ENCODE data around the gene HIP1R. TPM values are rescaled to one million over a fixed set of nuclear protein-coding genes. Genes with fewer than 3 reads are reported as not detected.

HIP1R gene
- polyA plus RNA-seq, 1 experiment, result 12.8 TPM

GRCh38 chr12:122855071-122855829 lies 20.0 kb downstream of the HIP1R start:
- no peak overlapping the region for H3K4me3 ChIP-seq (ENCODE audit: low read depth, low read length)
- H3K36me3 ChIP-seq (ENCODE audit: control insufficient read depth, insufficient read depth, low read length), result peaks cover 2% of the 10 kb centered on the region; the same call in 1 of the 2 replicates
- TF ChIP-seq CTCF (IDR thresholded peaks at IDR 0.05; ENCODE audit: insufficient read depth, low read depth, low read length), result no peak
- DNase-seq (ENCODE audit: low read depth), result no peak
- ChIA-PET CTCF (interaction anchor here (1.7 to 11.1 kb wide), 3 partner anchors 13 to 97 kb away, joined by 4 to 275 read pairs (median 7); no protein-coding TSS in a partner anchor), POLR2A (no interaction called here)
- H3K27me3 ChIP-seq (ENCODE audit: control insufficient read depth, insufficient read depth, low read length), result no peaks in the 10 kb centered on the region

GRCh38 chr12:122855928-122856831 lies 20.9 kb downstream of the HIP1R start:
- ChIA-PET CTCF (interaction anchor here (1.7 to 11.1 kb wide), 3 partner anchors 14 to 96 kb away, joined by 4 to 275 read pairs (median 7); no protein-coding TSS in a partner anchor), POLR2A (no interaction called here)
- H3K27me3 ChIP-seq (ENCODE audit: control insufficient read depth, insufficient read depth, low read length), result no peaks in the 10 kb centered on the region
- TF ChIP-seq CTCF (IDR thresholded peaks at IDR 0.05; ENCODE audit: insufficient read depth, low read depth, low read length), result no peak
- H3K36me3 ChIP-seq (ENCODE audit: control insufficient read depth, insufficient read depth, low read length), result peaks cover 2% of the 10 kb centered on the region; the same call in 1 of the 2 replicates
- no peak for DNase-seq (ENCODE audit: low read depth)
- no peak overlapping the region for H3K4me3 ChIP-seq (ENCODE audit: low read depth, low read length)

- ChIA-PET POLR2A (no interaction called here), CTCF (interaction anchor here (1.4 to 11.1 kb wide), 3 partner anchors 15 to 95 kb away, joined by 5 to 275 read pairs (median 7); no protein-coding TSS in a partner anchor)
- TF ChIP-seq CTCF (IDR thresholded peaks at IDR 0.05; ENCODE audit: insufficient read depth, low read depth, low read length), result no peak
- Histone ChIP-seq H3K4me3 (ENCODE audit: low read depth, low read length) (no peak overlapping the region), H3K36me3 (ENCODE audit: control insufficient read depth, insufficient read depth, low read length) (peaks cover 2% of the 10 kb centered on the region; the same call in 1 of the 2 replicates), H3K27me3 (ENCODE audit: control insufficient read depth, insufficient read depth, low read length) (no peaks in the 10 kb centered on the region)
- no peak for DNase-seq (ENCODE audit: low read depth)
Observed at GRCh38 chr12:122856999-122857671, 21.9 kb downstream of the HIP1R start.

GRCh38 chr12:122858171-122858570 lies 22.9 kb downstream of the HIP1R start:
- Histone ChIP-seq H3K27me3 (ENCODE audit: control insufficient read depth, insufficient read depth, low read length) (no peaks in the 10 kb centered on the region), H3K36me3 (ENCODE audit: control insufficient read depth, insufficient read depth, low read length) (peaks cover 2% of the 10 kb centered on the region; the same call in 1 of the 2 replicates), H3K4me3 (ENCODE audit: low read depth, low read length) (no peak overlapping the region)
- ChIA-PET CTCF (interaction anchor here (1.4 to 11.1 kb wide), 3 partner anchors 10 to 94 kb away, joined by 5 to 275 read pairs (median 21); no protein-coding TSS in a partner anchor), POLR2A (no interaction called here)
- no peak for DNase-seq (ENCODE audit: low read depth)
- TF ChIP-seq CTCF (IDR thresholded peaks at IDR 0.05; ENCODE audit: insufficient read depth, low read depth, low read length), result no peak
